Measurements from ENCODE around the gene MYL5.

- TF ChIP-seq CTCF (IDR thresholded peaks at IDR 0.05) (no peak), EP300 (IDR thresholded peaks at IDR 0.05) (no peak), POLR2A (IDR thresholded peaks at IDR 0.05) (no peak), POLR2AphosphoS5 (IDR thresholded peaks at IDR 0.05) (no peak)
These were observed 39.7 kb downstream of the MYL5 start for GRCh38 chr4:714087-714486.

All from gastroesophageal sphincter (tissue), 3 donors.